Upper lobe of left lung (tissue), 6 donors: ENCODE measurements around the gene MED13L. TPM values are rescaled to one million over a fixed set of nuclear protein-coding genes. Genes with fewer than 3 reads are reported as not detected.

Experiments used
- ATAC-seq, 2 donors: fragments of 200-7000 bp; cut with Tn5 transposase; one replicate each; pipeline ENCODE4 v1.9.1; 2022; ENCODE audit warnings: mild to moderate bottlenecking in 2 of 2, moderate library complexity in 2 of 2; ENCODE audit not compliant: low FRiP score in 2 of 2
- DNase-seq, 2 donors: peaks; one replicate each; pipeline ENCODE4 v3.0.0-alpha.2; 2019 to 2020
- H3K27ac ChIP-seq, 4 donors: fragments of 200-600 bp; sonication (generic); one replicate each; pipeline ENCODE4 v1.5.1; 2016 to 2019
- H3K27me3 ChIP-seq, 4 donors: fragments of 200-600 bp; sonication (generic); one replicate each; pipeline ENCODE4 v1.5.1; 2017 to 2019
- H3K36me3 ChIP-seq, 4 donors: fragments of 200-600 bp; sonication (generic); one replicate each; pipeline ENCODE4 v1.5.1; 2016 to 2019
- H3K4me1 ChIP-seq, 4 donors: fragments of 200-600 bp; sonication (generic); one replicate each; pipeline ENCODE4 v1.5.1; 2018 to 2019
- H3K4me3 ChIP-seq, 4 donors: fragments of 200-600 bp; sonication (generic); one replicate each; pipeline ENCODE4 v1.5.1; 2017 to 2019; ENCODE audit warnings: mild to moderate bottlenecking in 2 of 4, moderate library complexity in 1 of 4
- H3K9me3 ChIP-seq, 4 donors: fragments of 200-600 bp; sonication (generic); one replicate each; pipeline ENCODE4 v1.5.1; 2018 to 2019
- EP300 ChIP-seq, 4 donors: sonication (generic); formaldehyde crosslinking; IDR thresholded peaks; one replicate each; pipeline ENCODE4 v1.5.1; 2017; ENCODE audit warnings: antibody characterized with exemption in 4 of 4, control low read depth in 2 of 4
- POLR2A ChIP-seq, 4 donors: fragments of 450-650 bp; IDR thresholded peaks; one replicate each; pipeline ENCODE4 v1.5.1; 2016 to 2017; ENCODE audit warnings: antibody characterized with exemption in 4 of 4, mild to moderate bottlenecking in 2 of 4
- POLR2AphosphoS5 ChIP-seq, 2 donors: sonication (generic); formaldehyde crosslinking; IDR thresholded peaks; one replicate each; pipeline ENCODE4 v1.5.1; 2017; ENCODE audit warnings: antibody characterized with exemption in 2 of 2
- WGBS, 2 donors: methylation state at CpG; one replicate each; pipeline ENCODE4 v1.1.5; 2017 to 2018; 5-methylcytosine and 5-hydroxymethylcytosine counted together
- total RNA-seq, 6 donors: library from RNA; depleted of rRNA in 4 of 6; stranded (reverse); fragments of >200 nt in 4 of 6; gene quantifications; one replicate each; pipeline versions ENCODE4 v1.1.0 to v1.2.1, GENCODE V29; 2016 to 2021
- TF ChIP-seq, protein P1 (sequence below), 6 experiments: fragments of 450-650 bp in 4 of 6; fragments of 200-600 bp in 2 of 6; sonication (generic) in 2 of 6; IDR thresholded peaks; one replicate each; pipeline ENCODE4 v1.5.1; 2016 to 2019; ENCODE audit warnings: antibody characterized with exemption in 6 of 6
- donor health status: DM: no; HTN: no; CAD: no; lungs with moderate emphysema.
- donor health status: DM: no; HTN: yes; CAD: no; lungs with severe emphysema.

The MED13L gene
- total RNA-seq, 6 donors from 2014 or later: 96.6 to 178 (median 124) TPM

DNA sequence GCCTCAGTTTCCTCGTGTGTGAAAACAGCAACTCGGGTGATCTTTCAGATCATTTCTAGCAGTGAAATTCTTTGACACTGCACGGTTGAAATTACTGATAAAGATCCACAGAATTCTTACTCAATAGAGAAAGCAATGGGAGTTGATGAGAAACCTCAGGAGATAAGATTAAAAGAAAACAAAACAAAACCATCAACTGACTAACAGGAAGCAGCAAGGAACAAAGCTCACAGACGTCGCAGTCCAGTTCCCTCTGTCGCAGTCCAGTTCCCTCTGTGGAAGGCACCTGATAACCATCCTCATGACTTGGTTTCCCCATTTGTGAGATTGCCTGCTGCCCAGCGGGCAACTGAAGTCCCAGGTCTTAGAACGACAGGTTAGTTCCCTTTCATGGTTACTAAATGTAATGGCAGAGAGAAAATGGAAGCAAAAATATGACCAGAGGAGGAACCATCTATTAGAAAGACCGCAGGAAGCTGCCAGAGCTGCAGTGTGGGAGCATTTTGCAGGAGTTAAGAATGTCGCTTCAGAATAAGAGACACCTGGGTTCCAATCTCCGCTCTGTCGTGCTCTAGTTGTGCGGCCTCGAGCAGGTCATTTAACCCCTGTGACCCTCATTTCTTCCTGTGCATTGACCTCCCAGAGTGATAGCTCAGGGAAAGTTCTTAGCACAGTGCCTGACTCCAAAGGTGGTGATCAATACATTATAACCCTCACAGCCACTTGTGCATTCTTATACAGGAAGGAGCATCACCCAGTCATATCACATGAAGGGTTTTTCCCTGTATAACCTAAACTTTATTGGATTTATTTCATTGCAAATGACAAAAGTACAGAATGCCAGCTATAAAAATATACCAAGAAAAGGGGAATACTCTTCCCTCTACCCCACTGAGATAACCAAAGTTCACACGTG, 5.1 kb upstream of the MED13L start:
- no peaks in the 10 kb centered on the region for H3K9me3 ChIP-seq
- ATAC-seq (no peak), DNase-seq (no peak)
- H3K27ac ChIP-seq: peak overlapping the region in 3 of 4 donors; percentile 44 to 65 (median 55)
- H3K27me3 ChIP-seq: no peaks in the 10 kb centered on the region
- TF ChIP-seq POLR2AphosphoS5 (IDR thresholded peaks at IDR 0.05) (no peak), POLR2A (IDR thresholded peaks at IDR 0.05) (no peak), EP300 (IDR thresholded peaks at IDR 0.05) (no peak)
- TF ChIP-seq, protein P1, sequence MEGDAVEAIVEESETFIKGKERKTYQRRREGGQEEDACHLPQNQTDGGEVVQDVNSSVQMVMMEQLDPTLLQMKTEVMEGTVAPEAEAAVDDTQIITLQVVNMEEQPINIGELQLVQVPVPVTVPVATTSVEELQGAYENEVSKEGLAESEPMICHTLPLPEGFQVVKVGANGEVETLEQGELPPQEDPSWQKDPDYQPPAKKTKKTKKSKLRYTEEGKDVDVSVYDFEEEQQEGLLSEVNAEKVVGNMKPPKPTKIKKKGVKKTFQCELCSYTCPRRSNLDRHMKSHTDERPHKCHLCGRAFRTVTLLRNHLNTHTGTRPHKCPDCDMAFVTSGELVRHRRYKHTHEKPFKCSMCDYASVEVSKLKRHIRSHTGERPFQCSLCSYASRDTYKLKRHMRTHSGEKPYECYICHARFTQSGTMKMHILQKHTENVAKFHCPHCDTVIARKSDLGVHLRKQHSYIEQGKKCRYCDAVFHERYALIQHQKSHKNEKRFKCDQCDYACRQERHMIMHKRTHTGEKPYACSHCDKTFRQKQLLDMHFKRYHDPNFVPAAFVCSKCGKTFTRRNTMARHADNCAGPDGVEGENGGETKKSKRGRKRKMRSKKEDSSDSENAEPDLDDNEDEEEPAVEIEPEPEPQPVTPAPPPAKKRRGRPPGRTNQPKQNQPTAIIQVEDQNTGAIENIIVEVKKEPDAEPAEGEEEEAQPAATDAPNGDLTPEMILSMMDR (IDR thresholded peaks at IDR 0.05): no peak
- no peaks in the 10 kb centered on the region for H3K36me3 ChIP-seq
- WGBS, 2 donors: 53 to 57% methylated on average over 15 of the region's 15 CpGs
- H3K4me3 ChIP-seq: peak overlapping the region in 1 of 4 donors; percentile 32
- H3K4me1 ChIP-seq: peaks cover 6 to 26% (median 14%) of the 10 kb centered on the region in 4 donors

GRCh38 chr12:116280595-116281290, 3.2 kb upstream of the MED13L start:
- Histone ChIP-seq H3K9me3 (no peaks in the 10 kb centered on the region), H3K4me3 (no peak overlapping the region), H3K27me3 (no peaks in the 10 kb centered on the region), H3K36me3 (no peaks in the 10 kb centered on the region), H3K27ac (no peak overlapping the region), H3K4me1 (peaks cover 7 to 27% (median 14%) of the 10 kb centered on the region in 4 donors)
- no peak for DNase-seq
- no peak for TF ChIP-seq POLR2A (IDR thresholded peaks at IDR 0.05)
- peak in 1 of 2 donors; percentile 30 for TF ChIP-seq POLR2AphosphoS5 (IDR thresholded peaks at IDR 0.05)
- TF ChIP-seq, protein P1 (IDR thresholded peaks at IDR 0.05): no peak
- no peak for TF ChIP-seq EP300 (IDR thresholded peaks at IDR 0.05)
- WGBS, 2 donors: 48 to 68% methylated on average over 5 of the region's 5 CpGs
- no peak for ATAC-seq

- H3K27ac ChIP-seq: peak overlapping the region in 1 of 4 donors; percentile 98
- no peaks in the 10 kb centered on the region for H3K36me3 ChIP-seq
- H3K4me1 ChIP-seq: peaks cover 23 to 46% (median 31%) of the 10 kb centered on the region in 4 donors
- no peak for ATAC-seq
- no peak for DNase-seq
- no peaks in the 10 kb centered on the region for H3K27me3 ChIP-seq
- no peaks in the 10 kb centered on the region for H3K9me3 ChIP-seq
- TF ChIP-seq EP300 (IDR thresholded peaks at IDR 0.05) (no peak), POLR2A (IDR thresholded peaks at IDR 0.05) (no peak), POLR2AphosphoS5 (IDR thresholded peaks at IDR 0.05) (no peak)
- TF ChIP-seq, protein P1 (IDR thresholded peaks at IDR 0.05): no peak
- no peak overlapping the region for H3K4me3 ChIP-seq
- WGBS, 2 donors: 76 to 87% methylated on average over 10 of the region's 10 CpGs
Measured at GRCh38 chr12:116278667-116279066, 1.2 kb upstream of the MED13L start.

DNA sequence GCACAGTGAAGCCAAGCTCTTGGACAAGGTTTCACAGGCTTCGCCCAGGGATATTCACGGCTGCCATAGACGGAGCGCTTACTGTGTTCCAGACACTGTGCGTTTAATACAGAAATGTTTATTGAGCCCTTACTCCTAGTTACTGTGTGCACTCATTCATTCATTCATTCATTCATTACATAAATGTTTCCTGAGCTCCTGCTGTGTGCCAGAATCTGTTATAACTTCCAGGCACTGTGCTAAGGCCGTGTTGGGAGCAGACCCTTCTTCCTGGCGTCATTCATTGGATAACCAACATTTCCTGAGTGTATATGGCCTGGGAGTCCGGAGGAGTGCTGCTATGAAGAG, 760 bp upstream of the MED13L start:
- TF ChIP-seq EP300 (IDR thresholded peaks at IDR 0.05): no peak
- TF ChIP-seq POLR2A (IDR thresholded peaks at IDR 0.05): no peak
- no peak for TF ChIP-seq POLR2AphosphoS5 (IDR thresholded peaks at IDR 0.05)
- TF ChIP-seq, protein P1 (IDR thresholded peaks at IDR 0.05): no peak
- peak overlapping the region in 3 of 4 donors; percentile 68 to 71 (median 70) for H3K4me3 ChIP-seq
- H3K27ac ChIP-seq: peak overlapping the region; percentile 67 to 98 (median 98)
- no peaks in the 10 kb centered on the region for H3K36me3 ChIP-seq
- ATAC-seq: no peak
- DNase-seq: no peak
- peaks cover 27 to 50% (median 35%) of the 10 kb centered on the region in 4 donors for H3K4me1 ChIP-seq
- 37 to 49% methylated on average over 6 to 8 of the region's 8 CpGs for WGBS, 2 donors
- no peaks in the 10 kb centered on the region for H3K9me3 ChIP-seq
- H3K27me3 ChIP-seq: no peaks in the 10 kb centered on the region
